Globus pallidus (tissue), 1 donor: Measurements from ENCODE around the gene NMNAT1.
"Not testable (repeated sequence)": the region's sequence is repeated elsewhere in the genome, so short reads cannot be mapped to it uniquely, and the experiment has no call there.

Experiments used
- DNase-seq: peaks from one replicate; pipeline ENCODE4 v3.0.0-alpha.2; 2015; ENCODE audit warnings: low spot score

NMNAT1 gene

GRCh38 chr1:9920606-9921005 lies 22.7 kb upstream of the NMNAT1 start:
- DNase-seq: no peak

- no peak for DNase-seq
Measured at GRCh38 chr1:9922342-9922741, 20.9 kb upstream of the NMNAT1 start.

GRCh38 chr1:9927259-9927658 lies 16.0 kb upstream of the NMNAT1 start:
- no peak for DNase-seq

- DNase-seq: peak; percentile 91
Measured at GRCh38 chr1:9929431-9930385, 13.6 kb upstream of the NMNAT1 start.

- DNase-seq: peak; percentile 18
Measured at GRCh38 chr1:9942399-9942938, 806 bp upstream of the NMNAT1 start.

GRCh38 chr1:9946315-9946714 lies 3.0 kb downstream of the NMNAT1 start:
- DNase-seq: no peak

GRCh38 chr1:9957726-9958125 lies 14.5 kb downstream of the NMNAT1 start:
- DNase-seq: no peak

GRCh38 chr1:9960011-9960410 lies 16.7 kb downstream of the NMNAT1 start:
- no peak for DNase-seq

GRCh38 chr1:9960706-9961562 lies 17.7 kb downstream of the NMNAT1 start:
- no peak for DNase-seq

GRCh38 chr1:9984253-9984652 lies 41.0 kb downstream of the NMNAT1 start:
- peak; percentile 65 for DNase-seq

GRCh38 chr1:9985001-9985400 lies 41.7 kb downstream of the NMNAT1 start:
- DNase-seq: no peak

- DNase-seq: no peak
Measured at GRCh38 chr1:9989773-9990172, 46.5 kb downstream of the NMNAT1 start.

- no peak for DNase-seq
Measured at GRCh38 chr1:9990944-9991343, 47.7 kb downstream of the NMNAT1 start.

- no peak for DNase-seq
Measured at GRCh38 chr1:9992910-9993309, 49.6 kb downstream of the NMNAT1 start.

- no peak for DNase-seq
Measured at GRCh38 chr1:9993561-9994075, 50.3 kb downstream of the NMNAT1 start.

GRCh38 chr1:9996624-9997582 lies 53.6 kb downstream of the NMNAT1 start, which contains the start of gene RBP7:
RBP7 (plus strand) TSS chr1:9997228; CDS start chr1:9997259, 31 bp downstream.
- DNase-seq: peak; percentile 24

GRCh38 chr1:10001016-10001665 lies 57.9 kb downstream of the NMNAT1 start:
- peak; percentile 88 for DNase-seq

- DNase-seq: not testable (repeated sequence)
Measured at GRCh38 chr1:10005248-10005647, 62.0 kb downstream of the NMNAT1 start.

- no peak for DNase-seq
Measured at GRCh38 chr1:10007169-10007568, 63.9 kb downstream of the NMNAT1 start.

- no peak for DNase-seq
Measured at GRCh38 chr1:10014016-10014415, 70.7 kb downstream of the NMNAT1 start.
